ENCODE measurements around the gene ARL8A. TPM values are rescaled to one million over a fixed set of nuclear protein-coding genes. Genes with fewer than 3 reads are reported as not detected.

Gene ARL8A
- total RNA-seq, 1 donor = 28.5 TPM

GRCh38 chr1:202165267-202165941 is 20.9 kb upstream of the ARL8A start:
- no peak for DNase-seq (ENCODE audit: low read depth)
- TF ChIP-seq CTCF (IDR thresholded peaks at IDR 0.05; ENCODE audit: insufficient read depth, low read depth, low read length) = no peak
- H3K4me3 ChIP-seq (ENCODE audit: low read depth, low read length) = no peak overlapping the region

GRCh38 chr1:202164271-202165037 is 19.9 kb upstream of the ARL8A start:
- H3K4me3 ChIP-seq (ENCODE audit: low read depth, low read length) = no peak overlapping the region
- no peak for DNase-seq (ENCODE audit: low read depth)
- no peak for TF ChIP-seq CTCF (IDR thresholded peaks at IDR 0.05; ENCODE audit: insufficient read depth, low read depth, low read length)

- no peak overlapping the region for H3K4me3 ChIP-seq (ENCODE audit: low read depth, low read length)
- no peak for TF ChIP-seq CTCF (IDR thresholded peaks at IDR 0.05; ENCODE audit: insufficient read depth, low read depth, low read length)
- DNase-seq (ENCODE audit: low read depth) = no peak
These were observed 19.0 kb upstream of the ARL8A start for GRCh38 chr1:202163281-202164270.

- H3K4me3 ChIP-seq (ENCODE audit: low read depth, low read length) = no peak overlapping the region
- no peak for DNase-seq (ENCODE audit: low read depth)
- no peak for TF ChIP-seq CTCF (IDR thresholded peaks at IDR 0.05; ENCODE audit: insufficient read depth, low read depth, low read length)
These were observed 18.1 kb upstream of the ARL8A start for GRCh38 chr1:202162418-202163280.

- DNase-seq (ENCODE audit: low read depth) = no peak
- no peak for TF ChIP-seq CTCF (IDR thresholded peaks at IDR 0.05; ENCODE audit: insufficient read depth, low read depth, low read length)
- H3K4me3 ChIP-seq (ENCODE audit: low read depth, low read length) = no peak overlapping the region
These were observed 17.5 kb upstream of the ARL8A start for GRCh38 chr1:202162047-202162417.
